AG04450 (cell line): ENCODE measurements around the gene LRP8. TPM values are rescaled to one million over a fixed set of nuclear protein-coding genes. Genes with fewer than 3 reads are reported as not detected.

Source experiments
- CTCF ChIA-PET: fragments of 300-600, 350-600 bp; formaldehyde crosslinking; extraction: SDS; loops from one replicate; lab custom pipeline; 2022; ENCODE audit warnings: antibody characterized with exemption, inconsistent platforms; lab: Charles Lee
- POLR2A ChIA-PET: fragments of 350-600 bp; formaldehyde crosslinking; extraction: SDS; loops from one replicate; lab custom pipeline; 2021; ENCODE audit warnings: antibody characterized with exemption, inconsistent platforms; lab: Yijun Ruan, JAX
- DNase-seq: peaks from one replicate; pipeline ENCODE4 v3.0.0-alpha.2; 2011; ENCODE audit warnings: low read depth, low spot score
- H3K27ac ChIP-seq: one replicate; pipeline ENCODE4 v1.5.1; 2012; ENCODE audit warnings: low read depth, low read length, control low read depth
- H3K27me3 ChIP-seq: one replicate; pipeline ENCODE4 v1.6.0; 2012; ENCODE audit warnings: low read length; ENCODE audit not compliant: control insufficient read depth, insufficient read depth
- H3K4me3 ChIP-seq: 2 replicates; pipeline ENCODE4 v1.5.1; 2011; ENCODE audit warnings: mild to moderate bottlenecking, low read depth, low read length, control low read depth
- H3K9me3 ChIP-seq: 2 replicates; pipeline ENCODE4 v1.5.1; 2012; ENCODE audit warnings: low read length; ENCODE audit not compliant: control insufficient read depth, insufficient read depth
- polyA plus RNA-seq: library from polyadenylated mRNA; depleted of rRNA; stranded (reverse); fragments of >200 nt; gene quantifications from 2 replicates; pipeline ENCODE4 v1.2.3, GENCODE V29; 2011
- TF ChIP-seq, protein P1 (sequence below): IDR thresholded peaks from 2 replicates; pipeline ENCODE4 v1.5.1; 2011; ENCODE audit warnings: low read depth, low read length, control low read depth, inconsistent platforms

The LRP8 gene
- polyA plus RNA-seq, 1 experiment = 5.0 TPM

DNA sequence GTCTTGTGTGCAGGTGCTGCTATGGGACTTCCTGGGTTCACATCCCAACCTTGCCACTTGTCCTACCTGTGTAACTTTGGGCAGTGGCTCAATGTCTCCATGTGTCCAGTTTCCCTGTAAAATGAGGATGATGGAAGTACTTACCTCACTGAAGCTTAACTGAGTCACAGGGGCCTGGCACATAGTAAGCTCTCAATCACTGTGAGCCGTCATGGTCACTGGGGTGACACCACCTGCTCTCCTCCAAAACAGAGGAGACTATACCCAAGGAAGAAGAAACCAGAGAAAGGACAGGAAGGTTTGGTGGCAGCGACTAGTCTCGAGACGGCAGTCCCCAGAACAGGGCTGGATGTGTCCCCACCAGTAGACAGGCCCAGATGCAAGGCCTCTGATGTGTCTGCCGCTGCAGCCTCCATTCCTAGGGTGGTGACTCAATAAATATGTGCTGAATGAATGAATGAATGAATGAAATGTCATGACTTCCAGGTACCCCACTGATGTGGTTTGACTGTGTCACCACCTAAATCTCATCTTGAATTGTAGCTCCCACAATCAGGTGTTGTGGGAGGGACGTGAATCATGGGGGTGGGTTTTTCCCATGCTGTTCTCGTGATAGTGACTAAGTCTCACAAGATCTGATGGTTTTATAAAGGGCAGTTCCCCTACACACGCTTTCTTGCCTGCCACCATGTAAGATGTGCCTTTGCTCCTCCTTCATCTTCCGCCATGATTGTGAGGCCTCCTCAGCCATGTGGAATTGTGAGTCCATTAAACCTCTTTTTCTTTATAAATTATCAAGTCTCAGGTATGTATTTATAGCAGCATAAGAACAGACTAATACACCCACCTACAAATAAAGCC is 13.0 kb upstream of the LRP8 start:
- TF ChIP-seq, protein P1, sequence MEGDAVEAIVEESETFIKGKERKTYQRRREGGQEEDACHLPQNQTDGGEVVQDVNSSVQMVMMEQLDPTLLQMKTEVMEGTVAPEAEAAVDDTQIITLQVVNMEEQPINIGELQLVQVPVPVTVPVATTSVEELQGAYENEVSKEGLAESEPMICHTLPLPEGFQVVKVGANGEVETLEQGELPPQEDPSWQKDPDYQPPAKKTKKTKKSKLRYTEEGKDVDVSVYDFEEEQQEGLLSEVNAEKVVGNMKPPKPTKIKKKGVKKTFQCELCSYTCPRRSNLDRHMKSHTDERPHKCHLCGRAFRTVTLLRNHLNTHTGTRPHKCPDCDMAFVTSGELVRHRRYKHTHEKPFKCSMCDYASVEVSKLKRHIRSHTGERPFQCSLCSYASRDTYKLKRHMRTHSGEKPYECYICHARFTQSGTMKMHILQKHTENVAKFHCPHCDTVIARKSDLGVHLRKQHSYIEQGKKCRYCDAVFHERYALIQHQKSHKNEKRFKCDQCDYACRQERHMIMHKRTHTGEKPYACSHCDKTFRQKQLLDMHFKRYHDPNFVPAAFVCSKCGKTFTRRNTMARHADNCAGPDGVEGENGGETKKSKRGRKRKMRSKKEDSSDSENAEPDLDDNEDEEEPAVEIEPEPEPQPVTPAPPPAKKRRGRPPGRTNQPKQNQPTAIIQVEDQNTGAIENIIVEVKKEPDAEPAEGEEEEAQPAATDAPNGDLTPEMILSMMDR = no peak
- Histone ChIP-seq H3K9me3 (no peaks in the 10 kb centered on the region), H3K4me3 (no peak overlapping the region), H3K27me3 (peaks cover 6% of the 10 kb centered on the region), H3K27ac (no peak overlapping the region)
- DNase-seq = no peak
- CTCF ChIA-PET = no interaction called here
- POLR2A ChIA-PET = no interaction called here

DNA sequence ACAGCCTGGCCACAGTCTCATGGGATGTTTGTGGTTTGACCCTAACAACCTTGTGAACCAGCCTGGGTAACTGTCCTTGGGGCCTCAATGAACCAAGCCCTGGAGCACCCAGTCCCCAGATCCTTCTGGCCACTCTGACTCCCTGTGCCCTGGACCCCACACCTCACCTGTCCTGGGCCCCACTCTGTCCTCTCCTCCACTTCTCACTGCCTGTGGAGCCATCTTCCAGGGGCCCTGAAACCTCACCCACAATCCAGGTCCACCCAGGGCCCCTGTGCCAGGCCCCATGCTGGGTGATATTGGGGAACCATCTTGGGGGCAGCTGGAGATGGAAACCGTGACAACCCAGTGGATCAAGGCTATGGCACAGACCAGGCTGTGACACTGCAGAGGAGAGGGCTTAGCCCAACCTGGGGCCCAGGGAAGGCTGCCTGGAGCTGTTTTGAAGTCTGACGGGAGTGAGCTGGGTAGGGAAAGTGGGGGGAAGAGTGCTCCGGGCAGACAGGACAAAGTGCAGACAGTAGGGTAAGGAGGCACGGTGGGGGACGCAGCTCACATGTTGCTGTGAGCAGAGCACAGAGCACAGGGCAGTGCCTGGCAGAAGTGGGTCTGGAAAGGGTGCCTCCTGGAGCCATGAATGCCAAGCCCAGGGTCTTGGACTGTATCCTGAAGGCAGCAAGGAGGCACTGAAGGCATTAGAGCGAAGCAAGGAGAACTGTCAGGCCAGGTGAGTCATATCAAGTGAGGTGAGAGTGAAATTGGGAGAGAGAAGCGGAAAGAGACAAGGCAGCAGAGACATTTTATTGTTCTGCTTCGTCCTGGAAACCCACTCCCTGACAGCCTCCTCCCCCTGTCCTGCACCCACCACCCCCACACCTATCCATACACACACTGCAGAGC is 12.1 kb upstream of the LRP8 start:
- ChIA-PET POLR2A (no interaction called here), CTCF (no interaction called here)
- Histone ChIP-seq H3K4me3 (no peak overlapping the region), H3K27ac (no peak overlapping the region), H3K27me3 (peaks cover 6% of the 10 kb centered on the region), H3K9me3 (no peaks in the 10 kb centered on the region)
- no peak for DNase-seq
- TF ChIP-seq, protein P1 = no peak

DNA sequence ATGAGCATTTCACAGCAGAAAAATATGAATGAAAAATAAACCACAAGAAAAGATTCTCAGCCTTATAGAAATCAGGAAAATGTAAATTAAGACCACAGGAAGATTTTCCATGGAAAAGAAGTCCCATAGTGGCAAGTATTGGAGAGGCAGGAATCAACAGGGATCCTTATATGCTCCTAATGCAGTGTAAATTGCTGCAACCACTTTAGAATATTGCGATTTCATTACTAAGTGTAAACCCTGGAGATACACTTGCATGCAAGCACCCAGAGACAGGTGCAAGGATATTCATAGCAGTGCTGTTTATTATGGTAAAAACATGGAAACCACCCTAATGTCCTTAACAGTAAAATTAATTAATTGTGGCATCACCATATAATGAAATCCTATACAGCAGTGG is 10.6 kb upstream of the LRP8 start:
- no peak overlapping the region for H3K27ac ChIP-seq
- H3K4me3 ChIP-seq = no peak overlapping the region
- TF ChIP-seq, protein P1 = no peak
- CTCF ChIA-PET = no interaction called here
- POLR2A ChIA-PET = no interaction called here
- H3K27me3 ChIP-seq = peaks cover 8% of the 10 kb centered on the region
- no peak for DNase-seq
- H3K9me3 ChIP-seq = no peaks in the 10 kb centered on the region

DNA sequence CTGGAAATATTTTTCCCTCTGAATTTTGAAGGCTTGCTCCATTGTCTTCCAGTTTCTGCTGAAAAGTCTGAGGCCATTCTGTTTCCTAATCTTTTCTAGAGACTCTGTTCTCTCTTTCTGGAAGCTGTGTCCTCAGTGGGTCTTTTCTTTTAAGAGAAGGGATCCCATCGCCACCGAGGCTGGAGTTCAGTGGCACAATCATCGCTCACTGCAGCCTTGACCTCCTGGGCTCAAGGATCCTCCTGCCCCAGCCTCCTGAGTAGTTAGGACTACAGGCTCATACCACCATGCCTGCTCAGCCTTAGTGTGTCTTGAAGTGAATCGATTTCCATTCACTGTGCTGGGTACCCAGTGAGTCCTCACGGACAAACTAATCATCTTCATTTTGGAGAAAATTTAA is 9.6 kb upstream of the LRP8 start:
- DNase-seq = no peak
- Histone ChIP-seq H3K27ac (no peak overlapping the region), H3K27me3 (peaks cover 11% of the 10 kb centered on the region), H3K4me3 (no peak overlapping the region), H3K9me3 (no peaks in the 10 kb centered on the region)
- ChIA-PET CTCF (no interaction called here), POLR2A (no interaction called here)
- TF ChIP-seq, protein P1 = no peak

DNA sequence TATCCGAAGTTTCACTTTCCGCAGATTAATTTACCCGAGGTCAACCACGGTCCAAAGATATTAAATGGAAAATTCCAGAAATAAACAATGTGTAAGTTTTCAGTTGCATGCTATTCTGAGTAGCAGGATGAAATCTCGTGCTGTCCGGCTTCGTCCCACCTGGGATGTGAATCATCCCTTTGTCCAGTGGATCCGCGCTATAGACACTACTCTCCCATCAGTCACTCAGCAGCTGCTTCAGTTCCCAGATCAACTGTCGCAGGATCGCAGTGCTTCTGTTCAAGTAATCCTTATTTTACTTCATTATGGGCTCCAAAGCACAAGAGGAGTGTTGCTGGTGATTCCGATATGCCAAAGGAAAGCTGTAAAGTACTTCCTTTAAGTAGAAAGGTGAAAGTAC is 8.3 kb upstream of the LRP8 start:
- H3K9me3 ChIP-seq = no peaks in the 10 kb centered on the region
- no peak overlapping the region for H3K4me3 ChIP-seq
- H3K27me3 ChIP-seq = peaks cover 11% of the 10 kb centered on the region
- no peak overlapping the region for H3K27ac ChIP-seq
- CTCF ChIA-PET = no interaction called here
- no peak for DNase-seq
- POLR2A ChIA-PET = no interaction called here
- TF ChIP-seq, protein P1 = no peak
